ENCODE measurements around the gene ISG15. TPM values are rescaled to one million over a fixed set of nuclear protein-coding genes. Genes with fewer than 3 reads are reported as not detected.

The ISG15 gene
- polyA plus RNA-seq, 1 of the 3 experiments (the other 2 are of a cell fraction) = 28.6 TPM

DNA sequence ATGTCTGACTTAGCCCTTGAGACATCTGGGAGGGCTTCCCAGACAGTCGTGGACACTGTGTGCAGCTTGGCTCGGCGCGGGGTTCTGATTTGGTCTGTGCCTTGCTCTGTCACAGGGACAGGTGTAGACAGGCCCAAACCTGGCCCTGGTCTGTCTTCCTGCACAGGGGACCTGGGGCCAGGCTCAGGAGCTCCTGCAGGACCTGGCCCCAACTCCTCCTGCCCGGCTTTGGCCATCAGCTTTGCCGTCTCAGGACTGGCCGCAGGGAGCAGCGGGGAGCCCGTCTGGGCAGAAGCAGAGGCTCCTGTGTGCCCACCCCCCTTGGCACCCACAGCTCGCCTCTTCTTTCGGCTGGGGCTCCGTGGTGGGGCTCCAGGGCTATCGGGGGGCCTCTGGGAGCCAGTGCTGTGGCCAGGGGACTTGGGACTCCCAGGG, 33.1 kb upstream of the ISG15 start:
- H3K4me3 ChIP-seq (ENCODE audit: low read depth in 2 of 2, low read length in 1 of 2) = no peak overlapping the region
- H3K9me3 ChIP-seq = no peaks in the 10 kb centered on the region
- H3K36me3 ChIP-seq (replicated peaks in 1 of 2; ENCODE audit: control insufficient read depth in 1 of 2, insufficient read depth in 2 of 2, low read length in 1 of 2) = no peaks in the 10 kb centered on the region
- 66% methylated on average over 5 of the region's 13 CpGs for WGBS (ENCODE audit: low lambda C conversion rate)
- H4K20me1 ChIP-seq (ENCODE audit: insufficient read depth) = no peaks in the 10 kb centered on the region
- no peak overlapping the region for H3K9ac ChIP-seq
- no peaks in the 10 kb centered on the region for H3K79me2 ChIP-seq (ENCODE audit: insufficient read depth)
- peaks cover 3% of the 10 kb centered on the region; the same call in 1 of the 2 replicates for H3K27me3 ChIP-seq (ENCODE audit: insufficient read depth)
- H2AFZ ChIP-seq (ENCODE audit: low read depth) = no peak overlapping the region
- no peaks in the 10 kb centered on the region for H3K9me2 ChIP-seq
- H3F3A ChIP-seq (replicated peaks; ENCODE audit: insufficient read depth) = peaks cover 3% of the 10 kb centered on the region
- no peak overlapping the region; a peak in 1 of 4 replicates for H3K27ac ChIP-seq (ENCODE audit: low read depth in 2 of 2, low read length in 1 of 2)
- H3K4me1 ChIP-seq (ENCODE audit: control insufficient read depth in 1 of 2, insufficient read depth in 2 of 2, low read depth in 1 of 2, low read length in 1 of 2) = peaks cover 0 to 21% of the 10 kb centered on the region in 2 experiments; a peak in 1 of 4 replicates
- H3K4me2 ChIP-seq = no peak overlapping the region
- TF ChIP-seq RXRA (IDR thresholded peaks at IDR 0.05; ENCODE audit: borderline replicate concordance, low read depth) (no peak), RAD21 (IDR thresholded peaks at IDR 0.05; ENCODE audit: low read length) (no peak), FOSL2 (IDR thresholded peaks at IDR 0.05; ENCODE audit: borderline replicate concordance, low read depth) (no peak), POLR2AphosphoS5 (IDR thresholded peaks at IDR 0.05; ENCODE audit: low read depth, low read length) (no peak), CTCF (IDR thresholded peaks at IDR 0.05) (no peak), JUND (IDR thresholded peaks at IDR 0.05) (no peak), NFIC (IDR thresholded peaks at IDR 0.05; ENCODE audit: borderline replicate concordance) (no peak), MEF2A (IDR thresholded peaks at IDR 0.05; ENCODE audit: borderline replicate concordance, low read depth) (no peak), GABPA (IDR thresholded peaks at IDR 0.05; ENCODE audit: low read depth) (no peak), GATA2 (CRISPR knock-in tag; IDR thresholded peaks at IDR 0.05) (no peak), REST (IDR thresholded peaks at IDR 0.05; ENCODE audit: low read depth, low read length) (no peak)
- TF ChIP-seq, protein P1, sequence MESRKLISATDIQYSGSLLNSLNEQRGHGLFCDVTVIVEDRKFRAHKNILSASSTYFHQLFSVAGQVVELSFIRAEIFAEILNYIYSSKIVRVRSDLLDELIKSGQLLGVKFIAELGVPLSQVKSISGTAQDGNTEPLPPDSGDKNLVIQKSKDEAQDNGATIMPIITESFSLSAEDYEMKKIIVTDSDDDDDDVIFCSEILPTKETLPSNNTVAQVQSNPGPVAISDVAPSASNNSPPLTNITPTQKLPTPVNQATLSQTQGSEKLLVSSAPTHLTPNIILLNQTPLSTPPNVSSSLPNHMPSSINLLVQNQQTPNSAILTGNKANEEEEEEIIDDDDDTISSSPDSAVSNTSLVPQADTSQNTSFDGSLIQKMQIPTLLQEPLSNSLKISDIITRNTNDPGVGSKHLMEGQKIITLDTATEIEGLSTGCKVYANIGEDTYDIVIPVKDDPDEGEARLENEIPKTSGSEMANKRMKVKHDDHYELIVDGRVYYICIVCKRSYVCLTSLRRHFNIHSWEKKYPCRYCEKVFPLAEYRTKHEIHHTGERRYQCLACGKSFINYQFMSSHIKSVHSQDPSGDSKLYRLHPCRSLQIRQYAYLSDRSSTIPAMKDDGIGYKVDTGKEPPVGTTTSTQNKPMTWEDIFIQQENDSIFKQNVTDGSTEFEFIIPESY (IDR thresholded peaks at IDR 0.05; ENCODE audit: borderline replicate concordance, low read depth) = no peak
- TF ChIP-seq, protein P2, sequence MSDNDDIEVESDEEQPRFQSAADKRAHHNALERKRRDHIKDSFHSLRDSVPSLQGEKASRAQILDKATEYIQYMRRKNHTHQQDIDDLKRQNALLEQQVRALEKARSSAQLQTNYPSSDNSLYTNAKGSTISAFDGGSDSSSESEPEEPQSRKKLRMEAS (IDR thresholded peaks at IDR 0.05; ENCODE audit: low read depth) = no peak
- ChIA-PET CTCF (interaction anchor here (0.6 to 9.1 kb wide), 13 partner anchors 9 to 312 kb away, joined by 3 to 246 read pairs (median 5); partner anchors contain the start of gene HES4), POLR2A (no interaction called here)
- no peak for DNase-seq
